Dedifferentiated amniotic fluid mesenchymal stem cell (primary cell): Measurements from ENCODE around the gene STH.

ENCODE experiments used
- DNase-seq: peaks from one replicate; pipeline ENCODE4 v3.0.0-alpha.2; 2016; ENCODE audit errors: extremely low spot score

STH gene

DNA sequence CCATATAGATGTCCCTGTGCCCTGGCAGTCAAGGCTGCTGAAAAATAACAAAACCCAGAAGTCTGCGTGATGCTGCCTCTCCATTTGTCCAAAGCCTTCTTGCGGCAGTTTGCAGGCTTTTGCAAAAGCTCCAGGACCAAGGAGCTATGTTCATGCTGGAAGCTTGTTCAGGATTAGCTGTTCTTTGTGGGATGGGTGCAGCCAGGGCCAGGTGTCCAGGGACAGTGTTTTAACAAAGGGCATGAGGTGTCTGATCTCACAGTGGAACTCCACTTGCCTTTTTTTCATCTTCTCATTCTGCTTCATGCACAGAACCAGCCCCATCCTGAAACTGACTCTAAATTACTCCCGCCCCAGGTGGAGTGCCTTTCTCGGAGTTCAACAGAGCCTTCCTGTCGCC is 31.7 kb upstream of the STH start:
- DNase-seq: no peak

DNA sequence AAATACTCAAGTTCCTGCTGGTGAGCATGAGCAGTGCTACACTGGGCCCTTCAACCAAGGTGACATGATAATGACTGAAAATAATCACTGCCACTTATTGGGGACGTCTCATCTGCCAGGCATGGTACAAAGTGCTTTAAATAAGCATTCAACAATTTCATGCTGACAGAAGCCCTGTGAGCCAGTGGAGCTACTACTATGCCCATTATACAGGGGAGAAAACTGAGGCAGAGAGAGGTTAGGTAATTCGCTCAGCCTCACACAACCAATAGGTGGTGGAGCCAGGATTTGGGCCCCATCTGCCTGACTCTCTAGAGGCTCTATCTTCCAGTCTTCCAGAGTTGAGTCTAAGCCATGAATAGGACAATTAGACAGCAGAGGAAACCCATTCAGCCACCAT is 30.3 kb upstream of the STH start:
- DNase-seq: no peak

DNA sequence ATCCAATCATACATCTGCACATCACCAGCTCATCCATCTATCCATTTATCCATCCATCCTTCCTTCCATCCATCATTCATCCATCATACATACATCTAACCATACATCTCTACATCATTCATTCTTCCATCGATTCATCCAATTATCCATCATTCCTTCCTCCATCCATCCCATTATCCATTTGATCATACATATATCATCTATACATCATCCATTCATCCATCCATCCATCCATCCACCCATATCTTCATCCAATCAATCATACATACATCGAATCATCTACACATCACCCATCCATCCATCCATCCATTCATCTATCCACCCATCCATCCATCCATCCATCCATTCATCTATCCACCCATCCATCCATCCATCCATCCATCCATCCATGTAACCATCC is 29.3 kb upstream of the STH start:
- no peak for DNase-seq

DNA sequence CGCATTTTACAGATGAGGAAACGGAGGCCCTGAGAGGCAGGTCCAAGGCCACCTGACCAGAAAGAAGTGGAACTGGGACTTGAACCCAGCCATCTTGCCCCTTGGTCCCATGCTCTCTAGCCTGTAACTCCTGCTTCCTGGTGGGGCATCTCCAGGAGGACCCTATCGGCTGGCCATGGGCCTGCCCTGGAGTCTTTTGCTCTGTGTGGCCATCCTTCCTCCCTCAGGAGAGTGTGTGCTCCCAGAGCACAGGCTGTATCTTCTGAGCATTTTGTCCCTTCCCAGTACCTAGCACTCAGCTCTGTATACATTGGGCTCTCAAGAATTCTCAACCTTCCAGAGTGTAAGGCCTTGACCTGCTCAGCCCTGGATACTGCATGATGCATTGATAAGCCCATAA is 28.4 kb upstream of the STH start:
- no peak for DNase-seq

DNA sequence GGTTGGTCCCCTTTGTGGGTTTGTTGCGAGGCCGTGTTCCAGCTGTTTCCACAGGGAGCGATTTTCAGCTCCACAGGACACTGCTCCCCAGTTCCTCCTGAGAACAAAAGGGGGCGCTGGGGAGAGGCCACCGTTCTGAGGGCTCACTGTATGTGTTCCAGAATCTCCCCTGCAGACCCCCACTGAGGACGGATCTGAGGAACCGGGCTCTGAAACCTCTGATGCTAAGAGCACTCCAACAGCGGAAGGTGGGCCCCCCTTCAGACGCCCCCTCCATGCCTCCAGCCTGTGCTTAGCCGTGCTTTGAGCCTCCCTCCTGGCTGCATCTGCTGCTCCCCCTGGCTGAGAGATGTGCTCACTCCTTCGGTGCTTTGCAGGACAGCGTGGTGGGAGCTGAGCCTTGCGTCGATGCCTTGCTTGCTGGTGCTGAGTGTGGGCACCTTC is 27.3 kb upstream of the STH start:
- DNase-seq: no peak

DNA sequence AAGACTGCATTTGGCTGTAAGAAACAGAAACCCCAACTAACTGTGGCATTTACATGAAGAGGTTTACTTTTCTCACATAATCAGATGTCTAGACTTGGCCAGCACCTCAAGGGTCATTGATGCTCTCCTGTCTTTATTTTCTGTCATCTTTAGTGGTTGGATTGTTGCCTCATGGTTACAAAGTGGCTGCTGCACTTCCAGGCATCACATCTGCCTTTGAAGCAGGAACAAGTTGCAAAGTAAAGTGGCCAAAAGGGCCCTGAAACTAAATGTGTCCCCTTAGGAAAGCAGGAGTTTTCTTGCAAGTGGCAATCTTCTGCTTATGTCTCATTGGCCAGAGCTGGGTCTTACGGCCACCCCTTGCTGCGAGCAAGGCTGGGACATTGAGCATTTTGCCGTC is 26.5 kb upstream of the STH start:
- no peak for DNase-seq

DNA sequence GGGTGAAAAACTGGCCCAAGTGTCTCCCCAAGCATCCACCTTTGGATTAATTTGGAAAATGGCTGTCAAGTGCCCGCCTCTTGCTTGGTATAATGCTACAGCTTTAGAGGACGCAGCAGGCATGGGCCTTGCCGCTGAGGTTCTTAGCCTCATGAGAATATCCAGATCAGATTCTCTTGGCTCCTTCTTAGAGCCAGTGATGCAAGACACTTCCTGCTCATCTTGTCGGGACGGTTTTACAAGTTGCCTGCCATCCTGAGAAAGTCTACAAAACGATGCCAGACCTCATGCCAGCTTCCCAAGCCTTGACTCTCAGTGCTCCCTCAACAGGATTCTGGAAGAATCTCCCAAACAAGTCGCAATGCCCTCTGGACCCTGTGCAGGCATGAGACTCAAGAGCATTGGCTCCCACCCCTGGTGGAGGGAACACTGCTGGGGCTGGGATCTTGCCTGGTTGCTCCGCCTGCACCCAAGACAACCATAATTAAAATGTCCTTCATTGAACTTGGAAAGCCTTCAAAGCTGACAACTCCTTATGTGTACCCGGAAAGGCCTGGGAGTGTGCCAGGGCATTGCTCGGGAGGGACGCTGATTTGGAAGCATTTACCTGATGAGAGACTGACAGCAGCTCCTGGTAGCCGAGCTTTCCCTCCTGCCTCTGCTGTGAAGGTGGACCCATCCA is 25.8 kb upstream of the STH start:
- no peak for DNase-seq

DNA sequence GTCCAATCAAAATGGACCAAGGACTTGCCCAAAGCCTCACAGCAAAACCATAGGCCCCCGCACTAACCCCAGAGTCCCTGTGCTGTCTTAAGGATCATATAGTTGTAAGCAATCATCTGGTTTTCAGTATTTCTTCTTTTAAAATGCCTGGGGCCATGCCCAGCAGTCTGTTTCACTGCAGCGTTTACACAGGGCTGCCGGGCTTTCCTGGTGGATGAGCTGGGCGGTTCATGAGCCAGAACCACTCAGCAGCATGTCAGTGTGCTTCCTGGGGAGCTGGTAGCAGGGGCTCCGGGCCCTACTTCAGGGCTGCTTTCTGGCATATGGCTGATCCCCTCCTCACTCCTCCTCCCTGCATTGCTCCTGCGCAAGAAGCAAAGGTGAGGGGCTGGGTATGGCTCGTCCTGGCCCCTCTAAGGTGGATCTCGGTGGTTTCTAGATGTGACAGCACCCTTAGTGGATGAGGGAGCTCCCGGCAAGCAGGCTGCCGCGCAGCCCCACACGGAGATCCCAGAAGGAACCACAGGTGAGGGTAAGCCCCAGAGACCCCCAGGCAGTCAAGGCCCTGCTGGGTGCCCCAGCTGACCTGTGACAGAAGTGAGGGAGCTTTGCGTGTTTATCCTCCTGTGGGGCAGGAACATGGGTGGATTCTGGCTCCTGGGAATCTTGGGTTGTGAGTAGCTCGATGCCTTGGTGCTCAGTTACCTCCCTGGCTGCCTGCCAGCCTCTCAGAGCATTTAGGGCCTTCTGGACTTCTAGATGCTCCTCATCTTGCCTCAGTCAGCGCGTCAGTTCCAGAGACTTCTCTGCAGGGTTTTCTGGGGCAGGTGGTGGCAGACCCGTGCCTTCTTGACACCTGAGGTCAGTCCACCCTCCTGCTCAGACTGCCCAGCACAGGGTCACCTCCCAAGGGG is 24.8 kb upstream of the STH start:
- no peak for DNase-seq

DNA sequence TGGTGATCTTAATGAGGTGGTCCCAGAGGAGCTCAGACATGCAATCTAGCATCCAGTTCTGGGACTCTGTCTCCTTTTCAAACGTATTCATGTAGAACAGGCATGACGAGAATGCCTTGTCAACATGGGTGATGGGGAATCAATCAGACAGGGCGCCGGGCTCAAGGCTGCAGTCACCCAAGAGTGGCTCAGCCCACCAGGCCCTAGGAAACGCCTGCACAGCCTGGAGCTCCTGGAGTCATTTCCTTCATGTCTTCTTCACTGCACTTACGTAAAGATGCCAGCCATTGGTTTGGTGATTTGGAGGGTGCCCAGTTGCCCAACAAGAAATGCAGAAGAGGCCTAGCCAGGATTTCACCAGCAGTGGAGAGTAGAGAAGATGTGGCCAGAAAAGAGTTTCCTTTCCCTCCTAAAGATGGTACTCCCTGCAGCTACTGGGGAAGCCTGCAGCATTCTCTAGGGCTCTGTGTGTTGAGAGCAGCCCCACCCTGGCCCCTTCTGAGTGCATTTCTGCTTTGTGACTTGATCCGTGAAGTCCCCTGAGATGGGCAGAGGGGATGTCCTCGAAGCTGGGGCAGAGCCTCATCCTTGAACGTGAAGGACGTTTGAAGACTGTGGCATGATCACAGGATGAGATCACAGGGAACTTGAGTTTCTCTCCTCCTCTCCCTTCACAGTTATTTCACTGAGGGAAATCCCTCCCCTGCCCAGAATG is 24.0 kb upstream of the STH start:
- DNase-seq: no peak

DNA sequence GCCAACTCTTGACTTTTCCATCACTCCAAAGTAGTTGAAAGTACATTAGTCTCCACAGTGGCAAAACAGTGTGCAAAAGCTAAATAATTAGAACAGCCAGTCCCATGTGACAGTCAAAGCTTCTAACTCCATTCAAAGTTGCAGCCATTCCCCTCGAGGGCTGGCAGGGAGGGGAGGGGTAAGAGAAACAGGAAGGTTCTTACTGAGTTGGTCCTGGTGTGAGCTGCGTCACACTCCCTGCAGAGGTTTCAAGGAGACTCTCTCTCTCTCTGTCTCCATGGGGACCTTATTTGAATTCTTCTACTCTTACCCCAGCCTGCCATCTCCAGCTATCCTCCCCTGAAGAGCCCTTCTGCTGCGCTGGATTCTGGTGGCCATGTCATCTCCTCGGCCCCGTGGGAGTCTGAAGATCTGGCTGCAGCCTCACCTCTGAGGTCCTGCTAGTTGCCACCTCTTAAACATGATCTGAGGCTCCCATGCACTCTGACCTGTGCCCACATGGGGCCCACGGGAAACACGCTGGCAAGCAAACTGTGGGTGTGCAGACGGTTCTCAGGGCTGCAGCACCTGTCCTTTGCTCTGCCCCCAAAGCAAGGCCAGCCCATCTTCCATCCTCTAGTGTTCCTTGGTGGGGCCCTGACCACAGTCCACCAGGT is 23.3 kb upstream of the STH start:
- DNase-seq: no peak

DNA sequence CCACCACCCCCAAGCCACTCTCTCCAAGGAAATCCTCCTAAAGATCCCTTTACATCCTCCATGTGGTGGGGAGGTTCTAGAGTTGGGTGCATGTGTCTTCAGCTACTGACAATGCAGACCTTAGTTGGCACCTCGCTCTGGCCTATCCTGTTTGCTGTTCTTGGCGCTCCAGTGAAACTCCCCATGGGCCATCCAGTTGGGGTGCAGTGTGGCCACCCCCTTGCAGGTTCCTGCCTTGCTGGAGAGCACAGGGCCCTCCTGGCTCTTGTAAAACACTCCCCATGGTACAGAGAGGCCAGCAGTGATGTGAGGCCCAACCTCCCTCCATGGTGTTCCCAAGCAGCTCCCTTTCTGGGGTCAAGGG is 22.7 kb upstream of the STH start:
- DNase-seq: no peak

DNA sequence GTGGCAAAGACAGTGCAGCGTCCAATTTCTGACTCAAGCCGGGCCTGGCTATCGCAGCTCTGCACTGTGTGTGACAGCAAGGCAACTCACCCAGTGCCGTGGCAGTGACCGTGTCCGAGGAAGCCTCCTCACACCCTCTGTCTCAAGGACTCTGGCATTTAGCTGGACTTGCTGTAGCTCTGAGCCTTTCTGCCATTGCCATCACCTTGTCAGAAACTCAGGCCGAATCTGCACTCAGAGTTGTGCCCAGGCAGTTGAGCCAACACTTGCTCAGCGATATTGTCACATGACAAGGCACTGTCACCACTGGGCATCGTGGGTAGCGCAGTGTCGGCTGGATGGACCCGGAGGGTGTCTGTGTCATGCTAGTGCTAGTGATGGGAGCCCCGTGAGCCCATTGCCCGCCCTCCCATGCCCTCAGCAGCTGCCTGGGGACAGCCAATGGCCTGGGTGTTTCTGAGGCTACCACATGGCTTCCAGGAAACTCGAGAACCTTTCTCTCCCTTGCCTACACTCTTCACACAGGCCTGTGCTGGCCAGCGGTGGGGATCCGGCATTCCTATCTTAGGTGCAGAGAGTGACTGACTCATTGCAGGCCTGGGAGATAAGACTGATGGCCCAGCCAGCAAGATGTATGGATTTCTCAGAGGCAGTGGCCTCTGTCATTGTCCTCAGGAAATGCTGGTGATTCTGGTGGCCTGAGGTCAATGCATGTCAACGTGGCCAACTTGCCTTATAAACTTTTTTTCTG is 22.1 kb upstream of the STH start:
- DNase-seq: no peak

DNA sequence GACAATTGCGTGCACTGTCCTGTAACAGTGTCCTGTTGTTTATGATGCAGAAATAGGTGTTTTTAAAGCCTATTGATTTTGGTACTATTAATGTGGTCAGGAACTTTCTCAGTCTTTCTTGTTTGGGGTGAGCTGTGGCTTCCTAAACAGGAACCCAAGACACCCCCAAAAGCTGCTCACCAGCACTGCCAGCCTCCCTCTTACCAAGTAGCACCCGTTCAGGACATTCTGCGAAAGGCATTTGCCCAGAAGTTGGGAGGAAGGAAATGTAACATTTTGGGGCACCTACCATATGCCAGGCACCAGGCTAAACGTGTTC is 21.6 kb upstream of the STH start:
- DNase-seq: no peak

DNA sequence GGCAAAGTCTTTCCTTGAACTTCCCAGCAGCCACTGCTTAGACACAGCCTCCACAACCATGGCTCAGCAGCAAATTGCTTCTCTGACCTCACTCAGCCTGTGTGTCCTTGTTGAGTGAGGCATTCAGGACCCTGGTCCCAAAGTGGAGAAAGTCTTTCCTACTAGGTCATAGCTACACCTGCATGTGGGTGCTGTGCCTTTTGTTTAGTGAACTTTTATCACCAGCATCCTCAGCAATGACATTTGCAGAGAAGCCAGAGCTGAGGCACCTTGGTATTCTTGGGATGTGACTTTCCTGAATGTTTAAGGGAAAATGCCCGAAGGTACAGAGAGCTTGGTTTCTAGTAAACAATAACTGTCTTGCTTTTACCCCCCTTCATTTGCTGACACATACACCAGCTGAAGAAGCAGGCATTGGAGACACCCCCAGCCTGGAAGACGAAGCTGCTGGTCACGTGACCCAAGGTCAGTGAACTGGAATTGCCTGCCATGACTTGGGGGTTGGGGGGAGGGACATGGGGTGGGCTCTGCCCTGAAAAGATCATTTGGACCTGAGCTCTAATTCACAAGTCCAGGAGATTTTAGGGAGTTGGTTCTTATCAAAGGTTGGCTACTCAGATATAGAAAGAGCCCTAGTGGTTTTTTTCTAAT is 20.9 kb upstream of the STH start:
- no peak for DNase-seq

DNA sequence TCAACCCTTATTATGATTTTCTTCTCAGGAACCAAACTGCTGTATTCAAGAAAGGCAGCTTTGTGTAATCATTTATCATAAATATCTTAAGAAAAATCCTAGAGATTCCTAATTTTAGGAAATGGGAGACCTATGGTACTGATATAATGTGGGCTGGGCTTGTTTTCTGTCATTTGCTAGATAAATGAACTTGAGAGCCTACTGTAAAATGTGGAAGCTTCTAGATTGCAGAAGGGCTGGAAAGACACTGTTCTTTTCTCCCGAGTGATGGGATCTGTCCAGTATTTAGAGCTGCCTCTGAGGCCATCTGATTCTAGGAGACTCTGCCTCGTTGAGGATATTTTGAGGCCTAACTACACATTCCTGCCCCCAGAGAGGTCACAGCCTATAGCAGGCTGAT is 19.9 kb upstream of the STH start:
- no peak for DNase-seq

DNA sequence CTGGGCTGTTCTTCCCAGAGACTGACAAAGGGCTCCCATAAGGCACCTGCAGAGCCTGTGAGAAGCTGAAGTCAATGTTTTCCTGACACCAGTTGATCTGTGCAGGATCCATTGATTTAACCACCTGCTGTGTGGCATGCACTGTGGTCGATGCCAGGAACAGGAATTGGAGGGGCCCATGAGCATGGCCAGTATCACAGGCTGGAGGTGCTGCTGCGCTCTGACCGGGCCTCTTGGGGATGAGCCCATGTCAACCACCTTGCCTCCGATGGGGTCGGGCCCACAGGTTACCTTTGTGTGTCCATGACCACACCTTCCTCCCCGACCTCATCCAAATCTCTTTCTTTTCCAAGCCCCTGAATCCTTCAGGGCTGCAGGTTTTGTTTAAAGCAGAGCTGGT is 18.2 kb upstream of the STH start:
- no peak for DNase-seq

DNA sequence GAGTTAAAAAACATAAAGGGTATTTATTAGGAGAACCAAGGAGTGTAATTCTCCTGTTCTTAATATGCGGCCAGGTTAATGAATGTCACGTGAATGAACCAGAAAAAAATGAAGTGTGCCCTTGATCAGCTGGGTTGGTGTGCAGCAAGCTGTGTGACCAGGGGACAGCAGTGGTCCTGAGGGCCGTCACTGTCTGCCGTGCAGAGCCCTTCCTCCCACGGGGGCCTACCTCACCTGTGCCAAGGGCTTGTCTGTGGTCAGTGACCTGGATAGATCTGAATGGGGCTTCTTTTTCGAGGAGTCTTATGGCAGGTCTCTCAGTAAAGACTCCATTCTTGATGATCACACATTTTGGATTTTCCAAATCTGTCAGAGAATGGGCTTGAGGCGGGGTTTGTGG is 17.7 kb upstream of the STH start:
- DNase-seq: no peak

DNA sequence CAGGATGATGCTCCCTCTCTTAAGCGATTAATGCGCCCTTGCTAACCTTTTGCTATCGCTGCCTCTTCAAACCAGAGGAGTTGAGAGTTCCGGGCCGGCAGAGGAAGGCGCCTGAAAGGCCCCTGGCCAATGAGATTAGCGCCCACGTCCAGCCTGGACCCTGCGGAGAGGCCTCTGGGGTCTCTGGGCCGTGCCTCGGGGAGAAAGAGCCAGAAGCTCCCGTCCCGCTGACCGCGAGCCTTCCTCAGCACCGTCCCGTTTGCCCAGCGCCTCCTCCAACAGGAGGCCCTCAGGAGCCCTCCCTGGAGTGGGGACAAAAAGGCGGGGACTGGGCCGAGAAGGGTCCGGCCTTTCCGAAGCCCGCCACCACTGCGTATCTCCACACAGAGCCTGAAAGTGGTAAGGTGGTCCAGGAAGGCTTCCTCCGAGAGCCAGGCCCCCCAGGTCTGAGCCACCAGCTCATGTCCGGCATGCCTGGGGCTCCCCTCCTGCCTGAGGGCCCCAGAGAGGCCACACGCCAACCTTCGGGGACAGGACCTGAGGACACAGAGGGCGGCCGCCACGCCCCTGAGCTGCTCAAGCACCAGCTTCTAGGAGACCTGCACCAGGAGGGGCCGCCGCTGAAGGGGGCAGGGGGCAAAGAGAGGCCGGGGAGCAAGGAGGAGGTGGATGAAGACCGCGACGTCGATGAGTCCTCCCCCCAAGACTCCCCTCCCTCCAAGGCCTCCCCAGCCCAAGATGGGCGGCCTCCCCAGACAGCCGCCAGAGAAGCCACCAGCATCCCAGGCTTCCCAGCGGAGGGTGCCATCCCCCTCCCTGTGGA is 16.0 kb upstream of the STH start:
- no peak for DNase-seq

DNA sequence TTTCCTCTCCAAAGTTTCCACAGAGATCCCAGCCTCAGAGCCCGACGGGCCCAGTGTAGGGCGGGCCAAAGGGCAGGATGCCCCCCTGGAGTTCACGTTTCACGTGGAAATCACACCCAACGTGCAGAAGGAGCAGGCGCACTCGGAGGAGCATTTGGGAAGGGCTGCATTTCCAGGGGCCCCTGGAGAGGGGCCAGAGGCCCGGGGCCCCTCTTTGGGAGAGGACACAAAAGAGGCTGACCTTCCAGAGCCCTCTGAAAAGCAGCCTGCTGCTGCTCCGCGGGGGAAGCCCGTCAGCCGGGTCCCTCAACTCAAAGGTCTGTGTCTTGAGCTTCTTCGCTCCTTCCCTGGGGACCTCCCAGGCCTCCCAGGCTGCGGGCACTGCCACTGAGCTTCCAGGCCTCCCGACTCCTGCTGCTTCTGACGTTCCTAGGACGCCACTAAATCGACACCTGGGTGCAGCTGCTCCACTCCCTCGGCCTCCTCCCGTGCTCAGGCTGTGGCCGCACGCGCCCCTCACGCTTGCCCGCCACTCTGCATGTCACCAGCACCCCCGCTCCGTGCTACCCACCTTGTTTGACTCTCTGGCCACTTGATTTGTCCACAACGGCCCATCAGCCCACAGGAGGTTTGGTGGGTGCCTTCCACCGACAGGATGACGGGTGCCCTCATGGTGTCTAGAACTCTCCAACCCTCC is 15.3 kb upstream of the STH start:
- no peak for DNase-seq

DNA sequence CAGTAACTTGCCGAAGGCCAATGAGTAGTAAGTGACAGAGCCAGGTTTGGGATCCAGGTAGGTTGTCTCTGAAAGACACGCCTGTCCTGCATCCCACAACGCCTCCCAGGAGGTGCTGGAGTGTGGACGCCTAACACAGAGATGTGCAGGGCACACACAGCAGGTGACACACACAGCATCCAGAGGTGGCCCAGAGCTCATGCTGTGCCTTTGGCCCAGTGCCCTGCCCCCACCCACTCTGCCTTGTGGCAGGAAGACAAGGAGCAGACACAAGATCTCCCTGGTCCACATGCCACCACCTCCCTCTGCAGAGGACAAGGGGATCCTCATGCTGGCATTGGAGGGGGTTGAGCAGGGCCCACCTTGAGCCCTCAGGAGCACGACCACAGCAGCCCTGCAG is 14.7 kb upstream of the STH start:
- DNase-seq: no peak
